Activated CD4-positive, alpha-beta T cell treated with anti-CD3 and anti-CD28 coated beads for 24 hours (primary cell): ENCODE measurements around the gene SHC1.

Experiments
- DNase-seq, 2 donors: peaks; one replicate each; pipeline ENCODE4 v3.0.0-alpha.2; 2020; ENCODE audit warnings: low read depth in 2 of 2

Gene SHC1

GRCh38 chr1:154937988-154938386 lies 32.6 kb downstream of the SHC1 start:
- no peak for DNase-seq

- DNase-seq, result peak; percentile 80 to 84
Observed at GRCh38 chr1:154937085-154937987, 33.2 kb downstream of the SHC1 start.

- DNase-seq, result peak; percentile 90 to 93
Observed at GRCh38 chr1:154936555-154937084, 33.9 kb downstream of the SHC1 start, which contains the start of gene PMVK. TSS of gene PMVK (minus strand) at chr1:154936719. CDS start at chr1:154936685, 34 bp downstream.

GRCh38 chr1:154935749-154936554 lies 34.6 kb downstream of the SHC1 start:
- DNase-seq, result no peak

- DNase-seq, result no peak
Observed at GRCh38 chr1:154934358-154934948, 36.1 kb downstream of the SHC1 start.

- no peak for DNase-seq
Observed at GRCh38 chr1:154931940-154932487, 38.5 kb downstream of the SHC1 start.

GRCh38 chr1:154926201-154926600 lies 44.3 kb downstream of the SHC1 start:
- DNase-seq, result no peak

- DNase-seq, result no peak
Observed at GRCh38 chr1:154925335-154926170, 45.0 kb downstream of the SHC1 start.

- no peak for DNase-seq
Observed at GRCh38 chr1:154923695-154924094, 46.9 kb downstream of the SHC1 start.

- no peak for DNase-seq
Observed at GRCh38 chr1:154913273-154913672, 57.3 kb downstream of the SHC1 start.

GRCh38 chr1:154912755-154913154 lies 57.8 kb downstream of the SHC1 start:
- no peak for DNase-seq
